GM19238 (cell line): Measurements from ENCODE around the gene GFI1B.
"Not testable (repeated sequence)": the region's sequence is repeated elsewhere in the genome, so short reads cannot be mapped to it uniquely, and the experiment has no call there.

Source experiments
- DNase-seq: peaks from one replicate; pipeline ENCODE4 v3.0.0; 2011; ENCODE audit warnings: low spot score; ENCODE audit not compliant: insufficient read length

Gene GFI1B

DNA sequence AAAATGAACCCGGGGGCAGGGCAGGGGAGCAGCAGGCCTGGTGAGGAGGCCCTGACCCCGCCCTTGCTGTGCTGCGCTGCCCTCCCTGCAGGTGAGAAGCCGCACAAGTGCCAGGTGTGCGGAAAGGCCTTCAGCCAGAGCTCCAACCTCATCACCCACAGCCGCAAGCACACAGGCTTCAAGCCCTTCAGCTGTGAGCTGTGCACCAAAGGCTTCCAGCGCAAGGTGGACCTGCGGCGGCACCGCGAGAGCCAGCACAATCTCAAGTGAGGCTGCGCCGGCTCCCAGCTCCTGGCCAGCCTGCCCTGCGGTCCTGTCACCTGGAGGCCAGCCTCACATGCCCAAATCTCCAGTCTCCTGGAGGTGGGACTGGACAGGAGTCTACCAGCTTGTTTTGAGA lies 12.3 kb downstream of the GFI1B start:
- no peak for DNase-seq

DNA sequence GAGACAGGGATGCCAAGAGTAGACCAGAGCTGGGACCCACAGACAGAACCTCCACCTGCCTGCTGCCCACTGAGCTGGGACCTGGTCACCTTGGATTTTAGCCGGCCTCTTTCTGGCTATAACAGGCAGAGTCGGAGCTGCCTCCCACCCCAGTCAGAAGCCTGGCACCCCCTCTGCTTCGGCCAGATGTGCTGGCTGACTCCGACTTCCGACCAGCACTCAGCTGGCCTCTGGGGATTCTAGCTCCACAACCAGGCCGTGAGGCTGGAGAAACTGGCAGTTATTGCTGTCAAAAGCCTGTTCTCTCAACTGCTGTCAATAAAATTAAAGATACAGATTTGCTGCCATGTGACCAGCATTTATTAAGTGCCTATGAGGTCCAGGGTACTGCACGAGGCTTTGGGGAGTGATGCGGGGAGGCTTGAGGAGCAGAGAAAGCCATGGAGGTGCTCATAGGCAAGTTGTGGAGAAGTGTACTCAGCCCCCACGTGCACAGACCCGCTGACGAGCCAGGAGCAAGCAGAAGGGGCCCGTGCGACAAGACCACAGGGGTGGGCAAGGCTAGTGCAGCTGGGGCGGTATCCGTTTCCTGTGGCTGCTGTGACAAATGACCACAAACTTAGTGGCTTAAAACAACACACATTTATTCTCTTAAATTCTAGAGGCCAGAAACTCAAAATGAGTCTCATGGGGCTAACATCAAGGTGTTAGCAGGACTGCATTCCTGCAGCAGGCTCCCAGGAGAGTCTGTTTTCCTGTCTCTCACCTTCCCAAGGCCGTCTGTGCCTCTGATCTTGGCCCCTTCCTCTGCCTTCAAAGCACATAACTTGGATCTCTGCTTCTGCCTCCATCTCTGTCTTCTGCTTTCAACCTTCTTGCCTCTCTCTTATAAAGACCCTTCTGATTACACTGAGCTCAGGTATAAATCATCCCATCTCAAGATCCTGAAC lies 13.1 kb downstream of the GFI1B start:
- no peak for DNase-seq

DNA sequence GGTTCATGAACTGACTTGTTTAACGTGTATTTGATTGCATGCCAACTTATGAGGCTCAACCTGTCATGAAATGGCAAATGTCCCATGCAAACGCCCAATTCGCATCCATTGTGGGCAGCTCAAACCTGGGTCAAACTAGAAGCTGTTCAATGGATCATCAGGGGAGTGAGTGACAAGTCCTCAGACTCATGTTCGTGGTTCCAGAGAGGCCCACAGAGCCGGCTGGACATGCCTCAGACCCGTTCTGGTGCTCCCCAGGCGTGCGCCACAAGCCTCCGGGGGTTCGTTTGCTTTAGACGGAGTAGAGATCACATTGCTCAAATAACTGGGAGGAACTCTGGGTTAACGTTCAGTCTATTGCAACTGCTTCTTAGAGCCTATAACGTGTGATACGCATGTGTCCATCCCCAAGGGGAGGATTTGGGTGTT lies 15.0 kb downstream of the GFI1B start:
- DNase-seq, result no peak

DNA sequence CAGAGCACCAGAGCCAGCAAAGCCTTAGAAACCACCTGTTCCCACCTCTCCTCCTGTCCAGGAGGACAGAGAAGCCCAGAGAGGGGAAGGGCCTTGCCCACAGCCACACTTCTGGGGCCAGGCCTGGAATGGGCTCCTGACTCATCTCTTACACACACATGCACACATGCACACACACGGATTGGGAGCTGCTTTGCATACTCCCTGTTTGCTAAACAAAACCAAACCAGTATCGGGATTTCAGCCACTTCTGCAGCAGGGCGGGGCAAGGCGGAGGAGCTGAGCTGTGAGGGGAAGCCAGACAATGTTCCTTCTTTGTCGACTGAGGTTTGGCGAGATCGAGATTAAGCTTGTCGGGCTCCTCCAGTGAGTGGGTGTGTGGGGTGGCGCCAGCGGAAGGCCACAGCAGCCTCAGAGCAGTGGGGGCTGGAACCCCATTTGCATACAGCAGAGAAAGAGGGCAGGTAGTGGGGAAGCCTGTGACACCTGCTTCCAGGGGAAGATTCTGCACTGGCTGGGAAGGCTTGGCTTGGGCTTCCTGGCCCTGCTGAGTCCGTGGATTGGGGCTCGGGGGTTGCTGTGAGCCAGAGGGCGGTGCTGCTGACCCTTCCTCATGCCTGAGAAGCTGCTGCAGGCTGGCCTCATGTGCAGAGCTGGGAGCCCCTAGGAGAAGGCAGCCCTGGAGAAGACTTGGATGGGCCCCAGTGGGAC lies 16.1 kb downstream of the GFI1B start:
- peak; percentile 55 for DNase-seq

DNA sequence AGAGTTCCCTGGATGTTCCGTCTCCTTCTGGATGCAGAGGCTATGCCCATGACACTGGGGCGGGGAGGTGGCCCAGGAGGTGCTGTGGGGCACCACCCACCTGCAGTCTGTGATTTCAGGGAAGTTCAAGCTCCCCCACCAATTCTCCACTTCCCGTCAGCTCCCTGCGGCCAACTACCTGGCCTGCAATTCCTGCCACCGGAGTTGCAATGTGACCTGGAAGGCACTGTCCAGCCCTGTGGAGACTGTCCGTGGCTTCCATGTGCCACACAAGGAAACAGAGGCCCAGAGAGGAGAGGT lies 16.6 kb downstream of the GFI1B start:
- no peak for DNase-seq

DNA sequence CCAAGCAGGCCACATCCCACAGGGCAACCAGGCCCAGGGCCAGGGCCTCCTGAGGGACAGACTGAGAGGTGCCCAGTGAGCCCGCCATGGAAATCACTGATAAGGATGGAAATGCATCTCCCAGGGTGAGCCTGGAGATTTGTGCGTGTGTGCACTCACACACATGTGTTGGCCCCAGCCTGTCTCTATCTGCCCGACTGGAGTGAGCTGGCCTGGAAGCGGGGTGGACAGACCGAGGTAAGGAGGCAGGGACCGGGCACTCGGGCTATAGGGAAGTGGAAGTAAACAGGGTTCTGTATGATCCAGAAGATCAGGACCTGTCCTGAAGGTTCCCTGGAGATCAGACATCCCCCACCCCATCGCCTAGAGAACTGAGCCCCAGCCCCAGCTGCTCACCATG lies 17.4 kb downstream of the GFI1B start:
- DNase-seq, result no peak

DNA sequence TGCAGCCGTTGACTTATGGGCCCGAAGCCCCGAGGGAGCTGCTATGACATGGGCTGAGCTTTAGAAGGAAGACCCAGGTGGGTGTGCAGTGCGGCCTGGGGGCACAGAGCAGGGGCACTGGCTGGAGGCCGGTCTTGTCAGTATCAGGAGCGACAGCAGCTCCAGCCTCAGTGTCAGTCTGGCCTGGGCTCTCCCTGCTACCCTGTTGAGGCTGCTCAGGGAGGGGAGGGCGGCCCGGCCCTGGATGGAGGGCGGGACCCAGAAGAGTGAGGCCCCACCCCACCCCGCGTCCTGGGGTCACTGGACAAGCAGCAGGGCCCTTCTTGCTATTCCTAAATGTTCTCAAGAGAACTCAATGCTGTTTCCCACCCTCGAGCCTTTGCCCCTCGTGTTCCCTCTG lies 18.0 kb downstream of the GFI1B start:
- DNase-seq, result no peak

DNA sequence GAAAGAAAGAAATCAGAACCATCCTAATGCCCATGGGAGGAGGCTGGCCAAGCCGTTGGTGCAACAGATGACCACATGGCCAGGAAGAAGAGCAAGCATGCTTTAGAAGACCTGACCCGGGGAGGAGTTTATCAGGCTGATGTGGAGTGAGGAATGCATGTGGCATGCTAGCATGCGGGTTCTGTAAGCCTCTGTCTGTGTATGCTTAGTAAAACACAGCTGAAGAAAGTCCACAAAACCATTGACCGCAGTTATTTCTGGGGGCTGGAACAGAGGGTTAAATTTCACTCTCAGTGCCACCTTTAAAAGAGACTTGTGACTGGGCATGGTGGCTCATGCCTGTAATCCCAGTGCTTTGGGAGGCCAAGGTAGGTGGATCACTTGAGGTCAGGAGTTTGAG lies 19.1 kb downstream of the GFI1B start:
- no peak for DNase-seq

DNA sequence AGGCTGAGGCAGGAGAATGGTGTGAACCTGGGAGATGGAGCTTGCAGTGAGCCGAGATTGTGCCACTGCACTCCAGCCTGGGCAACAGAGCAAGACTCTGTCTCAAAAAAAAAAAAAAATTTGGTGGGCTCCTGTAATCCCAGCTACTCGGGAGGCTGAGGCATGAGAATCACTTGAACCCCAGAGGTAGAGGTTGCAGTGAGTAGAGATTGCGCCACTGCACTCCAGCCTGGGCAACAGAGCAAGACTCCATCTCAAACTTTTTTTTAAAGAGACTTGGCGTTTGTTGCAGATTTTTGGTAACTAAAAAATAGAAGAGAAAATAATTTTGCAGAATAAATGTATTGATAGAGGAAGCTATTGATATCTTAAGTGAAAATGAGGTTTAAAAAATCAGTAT lies 19.7 kb downstream of the GFI1B start:
- DNase-seq, result not testable (repeated sequence)

DNA sequence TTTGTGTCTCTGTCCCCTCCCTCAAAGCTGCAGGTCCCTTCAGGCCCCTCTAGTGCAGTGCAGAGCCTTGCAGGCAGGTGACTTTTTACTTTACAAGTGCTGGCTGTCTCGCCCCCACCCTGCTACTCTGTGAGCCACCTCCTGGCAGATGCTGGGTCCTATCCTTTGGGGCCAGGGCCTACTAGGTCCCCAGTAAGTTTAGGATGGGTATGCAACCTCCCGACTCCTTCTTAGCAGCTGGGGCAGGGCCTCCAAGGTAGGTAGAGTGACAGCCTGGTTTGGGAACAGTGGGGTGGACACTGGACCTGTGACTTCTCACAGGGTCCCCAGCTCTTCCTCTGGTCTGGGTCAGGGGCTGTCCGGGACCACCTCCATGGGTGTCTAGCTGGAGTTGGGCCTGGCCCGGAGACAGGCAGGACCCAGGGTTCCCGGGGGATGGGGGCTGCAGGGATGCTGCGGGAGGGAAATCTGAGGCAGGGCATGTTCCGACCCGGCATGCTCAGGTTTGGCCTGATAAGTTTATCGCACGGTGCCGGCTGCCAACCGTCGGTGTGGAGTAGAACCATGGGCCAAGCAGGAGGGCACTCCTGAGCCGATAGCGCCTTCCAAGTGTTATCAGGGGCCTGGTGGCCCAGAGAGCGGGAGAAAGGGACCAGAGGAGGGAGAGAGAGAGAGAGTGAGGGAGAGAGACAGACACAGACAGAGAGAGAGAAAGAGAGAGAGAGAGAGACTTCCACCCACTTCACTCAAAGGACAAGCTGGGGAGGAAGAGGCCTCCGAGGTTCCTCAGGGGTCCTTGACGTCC lies 20.5 kb downstream of the GFI1B start:
- DNase-seq, result no peak

DNA sequence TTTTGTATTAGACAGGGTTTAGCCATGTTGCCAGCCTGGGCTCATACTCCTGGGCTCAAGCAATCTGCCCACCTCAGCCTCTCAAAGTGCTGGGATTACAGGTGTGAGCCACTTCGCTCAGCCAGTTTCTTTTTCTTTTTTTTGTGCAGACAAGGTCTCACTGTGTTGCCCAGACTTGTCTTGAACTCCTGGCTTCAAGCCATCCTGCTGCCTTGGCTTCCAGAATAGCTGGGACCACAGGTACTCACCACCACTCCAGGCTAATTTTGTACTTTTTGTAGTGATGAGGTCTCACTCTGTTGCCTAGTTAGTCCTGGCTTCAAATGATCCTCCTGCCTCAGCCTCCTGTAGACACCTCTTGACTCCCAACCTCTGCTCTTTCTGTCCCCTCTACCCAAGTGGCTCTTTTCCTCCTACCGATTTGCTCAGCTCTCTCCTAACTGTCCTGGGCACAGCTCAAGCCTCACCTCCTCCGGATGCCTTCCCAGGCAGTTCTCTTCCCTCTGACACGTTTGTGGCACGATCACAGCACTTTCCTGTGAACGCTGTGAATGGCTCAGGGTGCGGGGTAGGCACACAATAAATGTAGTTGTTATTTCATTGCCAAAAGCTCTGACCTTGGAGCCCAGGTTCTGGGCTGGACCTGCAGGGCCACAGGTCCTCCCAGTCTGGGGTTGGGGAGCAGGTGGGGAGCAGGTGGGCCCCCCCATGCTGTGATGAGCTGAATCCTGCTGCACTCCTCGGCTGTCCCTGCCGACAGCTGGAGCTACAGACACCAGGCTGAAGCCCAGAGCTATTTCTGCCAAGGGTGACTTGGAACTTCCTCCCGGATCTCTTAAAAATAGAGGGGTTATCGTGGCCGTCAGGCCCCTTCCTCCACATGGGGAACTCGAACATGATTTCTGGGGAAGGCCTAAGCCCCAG lies 23.9 kb downstream of the GFI1B start:
- DNase-seq, result no peak

DNA sequence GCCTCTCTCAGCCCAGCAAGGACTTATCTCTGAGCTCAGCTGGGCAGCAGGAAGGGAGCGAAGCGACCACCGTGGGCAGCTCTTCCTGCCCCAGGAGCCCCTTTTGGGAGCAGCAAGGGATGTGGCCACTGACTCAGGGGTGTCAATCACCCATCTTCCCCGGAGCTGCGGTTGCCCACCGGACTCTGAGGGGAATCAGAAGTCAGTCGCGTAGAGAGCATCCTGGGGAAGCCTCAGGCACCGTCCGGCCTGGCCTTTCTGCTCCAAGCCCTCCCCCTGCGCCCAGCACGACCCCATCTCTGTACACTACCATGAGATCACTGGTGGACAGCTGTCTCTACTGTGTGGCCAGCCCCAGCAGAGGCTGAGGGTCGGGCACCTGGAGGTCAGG lies 24.6 kb downstream of the GFI1B start:
- no peak for DNase-seq

DNA sequence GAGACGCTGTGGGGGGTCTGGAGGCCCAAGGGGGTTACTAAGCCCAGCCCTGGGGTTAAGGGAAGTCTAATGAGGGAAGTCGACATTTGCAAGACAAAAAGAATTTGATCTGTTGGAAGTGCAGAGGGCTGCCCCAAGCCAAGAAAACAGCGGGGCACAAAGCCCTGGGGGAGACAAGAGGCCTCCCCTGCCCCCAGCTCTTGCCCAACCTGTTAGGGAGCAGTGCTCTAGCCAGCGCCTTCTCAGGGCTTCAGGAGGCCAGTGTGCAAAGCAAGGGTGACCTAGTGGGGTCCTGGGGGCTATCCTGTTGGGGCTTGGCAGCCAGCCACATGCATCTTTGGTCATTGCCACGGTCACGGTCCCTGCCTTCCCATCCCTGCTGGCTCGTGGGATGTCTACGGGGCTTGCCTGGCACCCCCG lies 25.2 kb downstream of the GFI1B start:
- DNase-seq, result no peak

DNA sequence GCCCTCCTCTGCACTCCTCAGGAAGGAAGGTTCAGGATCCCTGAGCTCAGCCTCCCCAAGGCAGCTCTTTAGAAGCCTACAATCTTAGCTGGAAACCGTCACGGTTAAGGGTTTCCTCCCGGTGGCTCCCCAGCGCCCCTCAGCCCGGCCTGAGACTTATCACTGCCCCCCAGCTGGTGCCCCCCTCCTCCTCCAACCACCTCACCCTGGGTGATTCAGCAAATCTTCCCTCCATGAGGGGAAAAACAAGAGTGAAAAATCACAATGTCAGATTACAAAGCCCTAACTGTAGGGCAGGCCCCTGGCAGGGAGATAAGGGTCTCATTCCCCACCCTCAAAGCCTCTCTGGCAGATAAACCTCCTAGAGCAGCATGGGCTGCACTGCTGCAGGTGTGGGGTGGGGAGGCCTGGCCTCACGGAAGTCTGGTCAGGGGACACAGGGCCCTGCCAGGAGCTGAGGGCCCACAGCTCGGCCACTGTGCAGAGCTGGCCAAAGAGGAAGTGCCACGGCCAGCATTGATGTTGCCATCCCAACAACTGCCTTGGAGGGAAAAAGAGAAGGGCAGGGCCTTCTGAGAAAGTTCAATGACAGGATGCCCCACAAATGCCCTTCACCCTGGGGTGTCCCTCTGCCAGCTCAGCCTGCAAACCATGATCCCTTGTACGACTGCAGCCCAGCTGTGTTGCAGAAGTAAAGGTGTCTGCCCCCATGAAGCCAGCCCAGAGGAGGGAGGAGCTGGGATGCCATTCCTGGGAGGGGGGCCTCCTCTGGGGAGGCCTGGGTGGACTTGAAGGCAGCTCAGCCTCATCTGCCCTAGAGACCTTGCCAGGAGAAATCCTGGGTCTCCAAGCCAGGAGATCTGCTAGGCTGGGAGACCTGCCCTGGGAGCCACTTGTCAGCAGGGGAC lies 25.9 kb downstream of the GFI1B start:
- DNase-seq, result no peak

DNA sequence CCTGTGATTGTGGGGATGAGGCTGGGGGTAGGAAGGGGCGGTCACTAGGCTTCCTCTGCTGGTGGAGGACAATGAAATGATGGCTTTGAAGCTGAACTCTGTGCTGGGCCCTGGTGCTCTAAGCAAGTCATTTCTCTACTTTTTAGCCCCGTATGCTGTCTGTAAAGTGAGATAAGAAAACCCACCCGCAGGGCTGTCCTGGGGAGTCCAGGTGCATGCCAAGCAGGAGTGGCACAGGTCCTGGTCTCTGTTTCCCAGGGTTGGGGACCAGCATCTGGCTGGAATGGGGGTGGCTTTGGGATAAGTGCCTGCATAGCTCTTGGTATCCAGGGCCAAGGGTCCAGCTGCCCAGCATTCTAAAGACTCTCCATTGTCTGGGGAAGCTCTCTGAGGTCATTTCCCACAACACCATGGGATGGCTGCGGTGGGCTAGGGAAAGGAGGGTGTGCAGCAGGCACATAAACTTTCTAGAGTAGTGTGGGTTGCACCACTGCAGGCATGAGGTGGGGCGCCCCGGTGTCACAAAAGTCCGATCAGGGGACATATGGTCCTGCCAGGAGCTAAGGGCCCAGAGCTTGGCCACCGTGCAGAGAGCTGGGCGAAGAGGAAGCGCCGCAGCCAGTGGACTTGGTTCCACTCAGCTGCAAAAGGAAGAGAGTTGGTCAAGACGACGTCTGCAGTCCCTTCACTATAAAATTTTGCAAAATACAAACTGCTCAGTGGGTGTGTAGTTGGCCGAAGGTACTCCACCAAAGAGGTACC lies 26.7 kb downstream of the GFI1B start:
- no peak for DNase-seq

DNA sequence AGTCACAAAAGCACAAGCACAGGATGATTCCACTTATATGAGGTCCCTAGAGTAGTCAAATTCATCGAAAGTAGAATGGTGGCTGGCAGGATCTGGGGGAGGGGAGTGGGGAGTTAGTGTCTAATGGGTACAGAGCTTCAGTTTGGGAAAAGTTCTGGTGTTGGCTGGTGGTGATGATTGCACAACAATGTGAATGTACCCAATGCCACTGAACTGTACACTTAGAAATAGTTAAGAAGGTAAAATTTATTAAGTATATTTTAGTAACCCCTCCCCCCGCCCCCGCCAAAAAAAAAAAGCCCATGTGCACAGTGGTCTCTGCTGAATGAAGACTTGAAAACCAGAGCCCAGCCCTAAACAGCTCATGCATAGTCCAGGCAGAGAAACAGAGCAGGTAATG lies 27.5 kb downstream of the GFI1B start:
- DNase-seq, result no peak

DNA sequence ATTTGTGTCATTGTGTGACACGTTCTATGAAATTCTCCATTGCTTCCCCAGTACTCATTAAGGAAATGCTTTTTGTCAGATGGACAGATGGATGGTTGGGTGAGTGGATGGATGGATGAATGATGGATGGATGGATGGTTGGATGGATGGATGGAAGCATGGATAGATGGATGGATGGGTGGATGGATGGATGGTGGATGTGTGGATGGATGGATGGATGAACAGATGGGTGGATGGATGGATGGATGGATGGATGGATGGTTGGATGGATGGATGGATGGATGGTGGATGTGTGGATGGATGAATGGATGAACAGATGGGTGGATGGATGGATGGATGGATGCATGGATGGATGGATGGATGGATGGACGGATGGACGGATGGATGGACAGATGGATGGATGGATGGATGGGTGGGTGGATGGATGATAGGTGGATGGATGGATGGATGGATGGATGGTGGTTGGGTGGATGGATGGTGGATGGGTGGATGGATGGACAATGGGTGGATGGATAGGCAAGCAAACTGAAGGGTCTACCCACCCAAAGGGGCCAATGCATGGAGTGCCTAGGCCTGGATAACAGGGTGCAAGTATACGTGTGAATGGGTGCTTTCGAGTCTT lies 28.3 kb downstream of the GFI1B start:
- no peak for DNase-seq

DNA sequence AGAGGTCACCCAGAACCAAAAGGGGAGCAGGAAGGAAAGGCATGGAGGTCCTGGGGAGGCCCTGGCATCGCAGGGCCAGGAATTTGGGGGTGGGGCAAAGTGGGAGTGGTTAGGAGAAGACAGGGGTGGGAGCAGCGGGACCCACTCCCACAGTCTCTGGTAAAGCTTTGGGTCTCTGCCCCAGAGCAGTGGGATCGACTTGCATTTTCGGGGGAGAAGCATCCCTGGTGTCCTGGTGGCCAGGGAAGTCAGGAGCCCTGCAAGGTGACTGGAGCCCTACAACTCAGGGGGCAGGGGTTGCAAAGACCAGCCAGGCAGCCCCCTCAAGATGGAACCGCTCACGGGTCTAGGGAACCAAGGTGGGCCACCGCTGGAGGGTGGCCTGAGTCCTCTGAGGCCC lies 29.9 kb downstream of the GFI1B start:
- DNase-seq, result no peak

DNA sequence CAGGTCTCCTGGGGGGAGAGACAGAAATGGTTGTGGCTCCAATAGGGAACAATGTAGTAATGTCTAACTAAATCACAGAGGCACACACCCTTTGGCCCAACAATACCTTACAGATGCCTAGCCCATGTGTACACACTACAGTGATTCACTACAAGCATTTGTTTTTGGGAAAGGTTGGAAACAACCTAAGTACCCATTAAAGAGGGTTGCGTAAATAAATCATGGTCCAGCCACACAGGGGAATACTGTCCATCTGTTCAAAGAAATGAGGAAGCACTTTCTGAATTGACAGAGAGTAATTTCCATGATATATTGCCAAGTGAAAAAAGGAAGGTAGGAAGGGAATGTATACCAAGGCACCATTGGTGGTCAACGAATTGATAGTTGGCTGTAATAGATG lies 30.3 kb downstream of the GFI1B start:
- no peak for DNase-seq
